WI38 (cell line): ENCODE results near the gene CAPG.

Experiments used
- H3K4me3 ChIP-seq: 2 replicates; pipeline ENCODE4 v1.5.1; 2011; ENCODE audit warnings: low read depth, mild to moderate bottlenecking, control low read depth, low read length
- CTCF ChIP-seq: IDR thresholded peaks from 2 replicates; pipeline ENCODE4 v1.5.1; 2012; ENCODE audit warnings: low read depth, mild to moderate bottlenecking, control low read depth, low read length

Gene CAPG

GRCh38 chr2:85453571-85453970 lies 43.4 kb upstream of the CAPG start:
- H3K4me3 ChIP-seq = no peak overlapping the region

GRCh38 chr2:85452237-85452636 lies 42.1 kb upstream of the CAPG start:
- TF ChIP-seq CTCF = no peak
- no peak overlapping the region for H3K4me3 ChIP-seq

More at GRCh38 chr2:85453571-85453970, 43.4 kb upstream of the CAPG start:
- no peak for TF ChIP-seq CTCF

GRCh38 chr2:85449214-85449588 lies 39.0 kb upstream of the CAPG start:
- no peak for TF ChIP-seq CTCF
- no peak overlapping the region for H3K4me3 ChIP-seq

DNA sequence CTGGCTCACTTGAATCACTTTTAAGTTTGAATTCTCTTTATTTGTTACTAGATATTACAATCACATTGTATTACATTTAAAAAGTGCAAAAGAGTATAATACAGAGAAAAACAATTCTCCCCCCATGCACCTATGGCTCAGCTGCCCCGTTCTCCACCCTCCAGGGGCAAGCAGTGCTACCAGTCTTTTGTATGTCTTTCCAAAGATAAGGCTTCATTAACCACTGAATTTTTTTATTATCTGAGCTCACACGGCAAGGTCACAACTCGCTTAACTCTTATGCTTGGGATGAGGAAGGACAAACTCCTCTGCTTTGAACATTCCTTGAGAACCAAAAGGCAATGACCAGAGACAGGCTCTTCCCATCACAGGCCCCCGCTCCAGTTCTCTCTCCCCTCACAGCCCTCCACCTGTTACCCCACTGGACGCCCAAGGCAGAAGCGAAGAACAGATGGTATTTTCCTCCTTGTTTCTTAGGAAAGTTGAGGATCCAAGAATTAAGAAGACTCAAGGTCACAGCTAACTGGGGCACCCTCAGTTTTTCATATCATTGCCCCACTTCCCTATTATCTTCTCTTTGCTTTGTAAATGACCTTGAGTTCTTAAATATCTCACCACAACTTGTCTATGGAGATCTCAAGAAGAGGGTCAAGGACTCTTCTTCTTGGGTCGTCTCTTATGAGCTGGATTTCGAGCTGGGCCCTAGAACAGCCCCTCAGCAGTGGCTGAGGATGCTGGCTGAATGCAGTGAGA lies 38.5 kb upstream of the CAPG start:
- no peak for TF ChIP-seq CTCF

DNA sequence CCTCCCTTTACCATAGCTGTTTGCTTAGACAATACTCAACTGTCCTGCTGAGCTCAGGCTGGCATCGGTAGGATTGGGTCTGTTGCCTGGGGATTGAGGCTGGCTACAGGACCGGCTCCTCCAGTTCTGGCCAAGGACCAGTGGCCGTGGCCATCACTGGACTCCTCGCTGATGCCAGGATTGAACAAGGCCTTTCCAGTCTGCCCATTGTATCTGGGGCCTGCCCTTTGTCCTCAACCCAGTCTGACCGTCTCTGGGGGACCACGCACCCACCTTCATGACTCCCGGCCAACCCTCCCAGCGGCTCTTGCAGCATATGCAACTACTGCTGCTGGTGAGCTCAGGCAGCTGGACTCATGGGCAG lies 37.0 kb upstream of the CAPG start:
- no peak for TF ChIP-seq CTCF
- H3K4me3 ChIP-seq = no peak overlapping the region

More for the DNA sequence above, 38.5 kb upstream of the CAPG start:
- H3K4me3 ChIP-seq = no peak overlapping the region

DNA sequence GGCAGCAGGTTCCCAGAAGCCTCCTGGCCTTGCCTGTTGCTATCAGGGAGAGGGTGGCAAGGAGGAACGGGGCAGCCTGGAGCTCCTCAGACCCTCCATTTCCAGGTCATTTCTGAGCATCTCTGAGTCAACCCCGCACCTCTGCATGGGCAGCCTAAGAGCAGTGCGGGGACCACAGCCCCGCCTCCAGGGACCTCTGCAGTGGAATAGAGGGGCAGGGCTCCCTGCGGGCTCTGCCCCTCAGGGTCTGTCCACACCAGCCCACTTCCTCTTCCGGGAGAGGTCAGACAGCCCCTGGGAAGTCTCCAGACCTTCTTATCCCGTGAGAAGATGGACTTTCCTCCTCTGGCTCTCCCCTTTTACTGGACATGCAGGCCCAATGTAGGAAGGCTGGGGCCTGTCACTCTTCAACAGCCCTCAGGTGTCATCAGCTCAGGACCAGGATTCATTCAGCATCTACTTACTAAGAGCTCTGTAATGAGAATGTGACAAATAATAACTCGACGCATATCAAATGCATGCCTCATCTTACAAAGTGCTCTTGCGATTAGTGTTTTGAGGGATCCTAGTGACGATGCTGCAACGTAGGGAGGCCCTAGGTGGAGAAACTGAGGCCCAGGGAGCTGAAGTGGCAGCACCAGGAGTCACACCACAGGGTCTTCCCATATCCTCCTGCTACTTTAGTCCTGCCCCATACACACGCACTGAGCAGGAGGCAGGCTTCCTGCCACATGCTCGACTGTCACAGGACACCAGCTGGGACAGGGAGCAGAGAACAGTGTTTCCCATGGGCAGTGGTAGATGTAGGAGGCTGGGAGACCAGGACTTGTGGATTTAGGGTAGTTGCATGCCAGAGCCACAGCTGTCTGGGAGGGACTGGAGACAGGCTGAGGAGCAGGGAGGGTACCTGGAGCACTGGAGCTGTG lies 36.4 kb upstream of the CAPG start:
- TF ChIP-seq CTCF = no peak
- no peak overlapping the region for H3K4me3 ChIP-seq
